ENCODE data around the gene CCDC102A.

Gene CCDC102A

GRCh38 chr16:57518520-57518919, 17.9 kb downstream of the CCDC102A start:
- H3K36me3 ChIP-seq (ENCODE audit: control insufficient read depth in 2 of 2, insufficient read depth in 1 of 2, low read length in 2 of 2), result peaks cover 0 to 13% of the 10 kb centered on the region in 2 experiments; a peak in 1 of 3 replicates
- H3K4me3 ChIP-seq (ENCODE audit: low read depth, low read length), result no peak overlapping the region
- no peaks in the 10 kb centered on the region for H3K4me1 ChIP-seq (ENCODE audit: control insufficient read depth, insufficient read depth, low read length)
- H3K27ac ChIP-seq (ENCODE audit: extremely low read depth, low read depth, low read length), result no peak overlapping the region
- CTCF ChIA-PET, result interaction anchor here (0.6 to 5.2 kb wide), 16 partner anchors 9 to 895 kb away, joined by 3 to 86 read pairs (median 7); partner anchors contain the start of genes CIAPIN1, COQ9 and POLR2C
- POLR2A ChIA-PET, result interaction anchor here (1.4 kb wide), 1 partner anchor 56 kb away, joined by 3 read pairs; no protein-coding TSS in a partner anchor
- no peak for TF ChIP-seq ZBTB26 (tag by site-specific recombination; optimal IDR thresholded peaks at IDR 0.05)
- no peak for TF ChIP-seq ZSCAN18 (tag by site-specific recombination; IDR thresholded peaks at IDR 0.05)
- TF ChIP-seq ZBTB49 (tag by site-specific recombination; IDR thresholded peaks at IDR 0.05; ENCODE audit: low read depth), result no peak
- no peaks in the 10 kb centered on the region for H3K9me3 ChIP-seq (ENCODE audit: control insufficient read depth, insufficient read depth, low read depth, low read length)

- POLR2A ChIA-PET, result interaction anchor here (0.6 to 1.4 kb wide), 2 partner anchors 51 to 56 kb away, joined by 3 to 4 read pairs; no protein-coding TSS in a partner anchor
- Histone ChIP-seq H3K27ac (ENCODE audit: extremely low read depth, low read depth, low read length) (no peak overlapping the region), H3K4me1 (ENCODE audit: control insufficient read depth, insufficient read depth, low read length) (peaks cover 2% of the 10 kb centered on the region; the same call in 1 of the 2 replicates), H3K36me3 (ENCODE audit: control insufficient read depth in 2 of 2, insufficient read depth in 1 of 2, low read length in 2 of 2) (peaks cover 0 to 14% of the 10 kb centered on the region in 2 experiments; a peak in 1 of 3 replicates), H3K9me3 (ENCODE audit: control insufficient read depth, insufficient read depth, low read depth, low read length) (no peaks in the 10 kb centered on the region), H3K4me3 (ENCODE audit: low read depth, low read length) (no peak overlapping the region)
- TF ChIP-seq ZNF664 (tag by site-specific recombination; IDR thresholded peaks at IDR 0.05) (peak; percentile 76), SETDB1 (IDR thresholded peaks at IDR 0.05; ENCODE audit: insufficient read length, low read length) (no peak)
- CTCF ChIA-PET, result interaction anchor here (0.6 to 5.2 kb wide), 9 partner anchors 8 to 895 kb away, joined by 3 to 86 read pairs (median 7); partner anchors contain the start of gene POLR2C
Observed at GRCh38 chr16:57517397-57518367, 18.7 kb downstream of the CCDC102A start.

GRCh38 chr16:57516773-57517172, 19.6 kb downstream of the CCDC102A start:
- H3K27ac ChIP-seq (ENCODE audit: extremely low read depth, low read depth, low read length), result no peak overlapping the region
- H3K4me3 ChIP-seq (ENCODE audit: low read depth, low read length), result no peak overlapping the region
- no peaks in the 10 kb centered on the region for H3K9me3 ChIP-seq (ENCODE audit: control insufficient read depth, insufficient read depth, low read depth, low read length)
- ChIA-PET POLR2A (no interaction called here), CTCF (interaction anchor here (0.6 to 5.2 kb wide), 6 partner anchors 15 to 330 kb away, joined by 3 to 86 read pairs (median 6); partner anchors contain the start of genes CIAPIN1, COQ9, POLR2C and RSPRY1)
- H3K36me3 ChIP-seq (ENCODE audit: control insufficient read depth in 2 of 2, insufficient read depth in 1 of 2, low read length in 2 of 2), result peaks cover 0 to 16% of the 10 kb centered on the region in 2 experiments; a peak in 2 of 3 replicates
- H3K4me1 ChIP-seq (ENCODE audit: control insufficient read depth, insufficient read depth, low read length), result peaks cover 2% of the 10 kb centered on the region; the same call in 1 of the 2 replicates
- TF ChIP-seq ZFP37 (tag by site-specific recombination; IDR thresholded peaks at IDR 0.05), result no peak
- no peak for TF ChIP-seq ZNF221 (tag by site-specific recombination; IDR thresholded peaks at IDR 0.05; ENCODE audit: borderline replicate concordance)
- no peak for TF ChIP-seq ZNF211 (tag by site-specific recombination; IDR thresholded peaks at IDR 0.05; ENCODE audit: low read depth)
- TF ChIP-seq ZBTB20 (tag by site-specific recombination; IDR thresholded peaks at IDR 0.05), result no peak
- no peak for TF ChIP-seq ZNF335 (tag by site-specific recombination; conservative IDR thresholded peaks at IDR 0.05)
- no peak for TF ChIP-seq ZNF518A (tag by site-specific recombination; conservative IDR thresholded peaks at IDR 0.05; ENCODE audit: low read depth)
- no peak for TF ChIP-seq ZNF18 (tag by site-specific recombination; IDR thresholded peaks at IDR 0.05)
- TF ChIP-seq REPIN1 (tag by site-specific recombination; IDR thresholded peaks at IDR 0.05; ENCODE audit: low read depth), result no peak
- no peak for TF ChIP-seq ZNF140 (tag by site-specific recombination; IDR thresholded peaks at IDR 0.05)
- no peak for TF ChIP-seq ZNF223 (tag by site-specific recombination; IDR thresholded peaks at IDR 0.05)
- no peak for TF ChIP-seq ZNF544 (tag by site-specific recombination; IDR thresholded peaks at IDR 0.05)

Measured in HEK293 (cell line).